HG02571 (cell line): Measurements from ENCODE around the gene MATK.
"Not testable (repeated sequence)": the region's sequence is repeated elsewhere in the genome, so short reads cannot be mapped to it uniquely, and the experiment has no call there.

Experiments used
- ATAC-seq: cut with Tn5 transposase; IDR thresholded peaks from one replicate; pipeline ENCODE4 v1.9.1; 2021; ENCODE audit warnings: mild to moderate bottlenecking, moderate library complexity; ENCODE audit not compliant: unreplicated experiment

The MATK gene

DNA sequence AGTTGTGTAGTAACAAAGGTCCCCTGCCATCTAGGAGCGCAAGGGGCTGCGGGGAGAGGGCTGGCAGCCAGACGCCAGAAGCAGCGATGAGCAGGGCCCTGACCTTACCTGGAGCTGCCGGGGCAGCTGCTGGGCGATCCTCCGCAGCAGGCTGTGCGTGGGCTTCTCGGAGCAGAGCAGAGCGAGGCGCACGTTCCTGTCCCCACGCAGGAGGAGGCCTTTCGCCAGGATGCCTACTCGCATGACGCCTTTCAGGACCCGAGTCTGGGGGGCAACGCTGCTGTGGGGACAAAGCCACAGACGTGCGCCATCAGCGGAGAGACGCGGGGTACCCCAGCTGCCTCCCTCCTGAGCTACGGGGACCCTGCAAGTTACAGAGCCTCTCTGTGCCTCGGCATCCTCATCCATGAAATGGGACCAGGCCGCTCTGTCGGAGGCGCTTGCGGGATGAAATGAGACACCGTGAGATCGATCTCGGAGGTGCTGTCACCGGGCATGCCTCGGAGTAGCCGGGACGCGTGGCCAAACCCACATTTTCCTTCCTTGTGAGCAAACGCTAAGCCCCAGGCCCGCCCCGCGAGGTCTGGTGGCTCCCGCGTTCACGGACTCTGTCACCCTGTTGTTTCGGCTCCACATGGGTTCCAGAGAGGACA, 30.5 kb upstream of the MATK start:
- ATAC-seq, result no peak

DNA sequence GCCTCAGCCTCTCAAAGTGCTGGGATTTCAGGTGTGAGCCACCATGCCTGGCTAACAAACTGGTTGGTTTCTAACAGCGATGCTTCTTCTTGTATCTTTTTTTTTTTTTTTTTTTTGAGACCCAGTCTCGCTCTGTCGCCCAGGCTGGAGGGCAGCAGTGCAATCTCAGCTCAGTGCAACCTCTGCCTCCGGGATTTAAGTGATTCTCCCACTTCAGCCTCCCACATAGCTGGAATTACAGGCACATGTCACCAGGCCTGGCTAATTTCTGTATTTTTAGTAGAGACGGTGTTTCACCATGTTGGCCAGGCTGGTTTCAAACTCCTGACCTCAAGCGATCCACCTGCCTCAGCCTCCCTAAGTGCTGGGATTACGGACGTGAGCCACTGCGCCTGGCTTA, 30.0 kb upstream of the MATK start:
- ATAC-seq, result not testable (repeated sequence)

DNA sequence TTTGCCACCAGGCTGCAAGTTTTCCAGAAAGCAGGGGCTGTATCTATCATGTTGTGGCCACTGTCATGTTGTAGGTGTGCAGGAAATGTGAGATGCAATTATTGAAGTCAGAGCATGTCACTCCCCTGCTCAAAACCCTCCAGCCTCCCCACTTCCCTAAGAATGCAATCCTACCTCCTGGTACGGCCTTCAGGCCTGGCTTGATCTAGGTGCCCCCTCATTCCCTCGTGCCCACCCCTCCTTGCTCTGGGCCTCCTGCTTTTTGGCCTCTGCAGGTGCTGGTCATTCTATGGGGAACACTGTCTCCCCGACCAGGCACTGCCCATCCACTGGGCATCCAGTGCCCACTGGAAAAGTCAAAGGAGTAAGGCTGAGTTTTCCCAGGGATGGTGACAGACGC, 28.5 kb upstream of the MATK start:
- ATAC-seq, result no peak

DNA sequence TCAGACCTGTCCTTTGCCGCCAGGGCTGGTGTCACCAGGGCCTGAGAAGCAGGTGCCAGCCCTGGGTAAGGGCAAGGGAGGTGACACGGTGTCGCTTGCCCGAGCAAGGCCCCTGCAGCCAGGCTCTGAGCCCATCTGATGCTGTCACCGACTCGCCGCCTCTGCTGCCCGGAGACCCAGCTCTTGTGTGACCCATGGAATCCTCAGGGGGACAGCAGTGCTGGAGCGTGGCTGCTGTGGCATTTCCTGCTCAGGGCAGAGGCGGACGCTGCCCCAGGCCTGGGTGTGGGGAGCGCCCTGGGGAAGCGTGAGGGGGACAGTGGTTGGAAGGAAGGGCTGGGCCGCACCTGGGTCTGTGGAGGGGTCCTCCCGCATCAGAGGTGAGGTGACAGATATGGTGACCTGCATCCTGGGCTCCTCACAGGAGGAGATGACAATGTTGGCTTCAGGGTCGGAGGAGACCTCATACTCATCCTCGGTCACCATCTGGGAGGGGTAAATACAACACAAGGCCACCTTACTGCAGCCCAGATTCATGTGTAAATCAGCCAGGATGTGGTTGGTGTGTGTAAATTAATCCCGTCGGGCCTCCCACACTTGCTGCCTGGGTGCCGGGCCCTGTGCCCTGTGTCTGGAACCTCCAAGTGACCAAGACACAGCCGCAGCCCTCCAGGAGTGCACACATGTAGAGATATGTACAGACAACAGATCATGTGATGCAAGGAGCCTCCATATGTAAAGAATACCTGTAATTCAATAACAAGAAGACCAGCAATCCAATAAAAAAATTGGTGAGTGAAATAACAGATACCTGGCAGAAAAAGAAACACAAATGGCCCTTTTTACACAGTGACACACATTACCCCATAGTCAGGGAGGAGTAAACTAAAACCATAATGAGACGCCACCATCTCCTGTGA, 27.6 kb upstream of the MATK start:
- ATAC-seq, result no peak

DNA sequence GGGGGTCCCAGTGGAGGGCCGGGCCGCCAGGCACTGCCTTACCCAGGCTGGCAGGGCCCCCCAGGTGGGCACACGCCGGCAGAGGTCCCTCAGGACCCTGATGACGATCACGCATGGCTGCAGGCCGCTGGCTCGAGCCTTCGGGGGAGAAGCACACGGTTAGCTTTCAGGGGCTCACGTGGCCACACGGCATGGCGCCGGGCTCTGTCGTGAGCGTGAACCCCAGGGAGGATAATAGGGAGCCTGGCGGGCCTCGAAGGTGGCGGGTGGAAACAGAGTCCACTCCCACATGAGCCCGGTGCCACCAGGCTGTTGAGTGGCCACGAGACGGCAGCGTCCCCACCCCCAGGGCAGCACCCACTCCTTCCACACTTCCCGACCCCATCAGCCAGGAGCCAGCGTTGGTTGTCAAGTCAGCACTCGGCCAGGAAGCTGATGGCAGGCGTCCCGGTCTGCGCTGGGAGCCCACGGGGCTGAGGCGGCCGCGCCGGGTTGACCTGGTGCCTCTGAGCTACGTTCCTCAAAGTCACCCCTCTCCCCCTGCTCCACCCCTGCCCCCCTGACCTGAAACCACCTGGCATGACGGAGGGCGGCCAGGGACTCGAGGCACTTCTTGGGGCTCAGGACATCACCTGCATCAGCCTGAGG, 24.7 kb upstream of the MATK start:
- ATAC-seq, result no peak

DNA sequence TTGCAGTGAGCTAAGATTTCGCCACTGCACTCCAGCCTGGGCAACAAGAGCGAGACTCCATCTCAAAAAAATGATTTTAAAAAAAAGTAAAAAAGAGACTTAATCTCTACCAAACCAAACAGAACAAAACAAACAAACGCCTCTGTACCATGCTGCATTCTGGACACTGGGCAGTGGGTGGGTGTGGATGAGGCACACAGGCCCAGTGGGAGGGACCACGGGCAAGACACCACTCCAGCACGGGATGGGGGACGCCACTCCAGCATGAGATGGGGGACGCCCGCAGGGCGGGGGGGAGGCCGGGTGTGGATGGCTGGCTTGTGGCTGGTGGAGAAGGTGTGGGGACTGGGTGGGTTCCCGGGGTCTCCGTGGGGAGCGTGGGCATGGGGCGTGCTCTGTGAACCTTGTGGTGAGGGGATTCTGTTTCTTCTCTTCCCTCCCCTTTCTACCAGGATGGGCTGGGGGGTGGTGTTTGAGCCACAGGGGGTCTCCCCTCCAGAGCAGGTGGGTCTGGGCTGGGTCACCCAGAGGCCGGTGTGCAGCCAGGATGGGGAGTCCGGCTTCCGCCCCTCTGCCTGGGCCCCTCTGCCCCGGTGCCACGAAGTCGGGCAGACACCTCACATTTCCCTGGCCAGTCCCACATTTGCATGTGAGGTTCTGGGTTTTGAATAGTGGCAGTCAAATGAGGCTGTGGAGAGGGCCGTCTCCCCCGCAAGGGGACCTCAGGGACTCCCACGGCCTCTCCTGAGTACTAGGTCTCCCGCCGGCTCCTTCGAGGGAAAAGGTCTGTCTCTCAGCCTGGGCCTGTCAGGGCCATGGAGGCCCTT, 23.9 kb upstream of the MATK start:
- no peak for ATAC-seq

DNA sequence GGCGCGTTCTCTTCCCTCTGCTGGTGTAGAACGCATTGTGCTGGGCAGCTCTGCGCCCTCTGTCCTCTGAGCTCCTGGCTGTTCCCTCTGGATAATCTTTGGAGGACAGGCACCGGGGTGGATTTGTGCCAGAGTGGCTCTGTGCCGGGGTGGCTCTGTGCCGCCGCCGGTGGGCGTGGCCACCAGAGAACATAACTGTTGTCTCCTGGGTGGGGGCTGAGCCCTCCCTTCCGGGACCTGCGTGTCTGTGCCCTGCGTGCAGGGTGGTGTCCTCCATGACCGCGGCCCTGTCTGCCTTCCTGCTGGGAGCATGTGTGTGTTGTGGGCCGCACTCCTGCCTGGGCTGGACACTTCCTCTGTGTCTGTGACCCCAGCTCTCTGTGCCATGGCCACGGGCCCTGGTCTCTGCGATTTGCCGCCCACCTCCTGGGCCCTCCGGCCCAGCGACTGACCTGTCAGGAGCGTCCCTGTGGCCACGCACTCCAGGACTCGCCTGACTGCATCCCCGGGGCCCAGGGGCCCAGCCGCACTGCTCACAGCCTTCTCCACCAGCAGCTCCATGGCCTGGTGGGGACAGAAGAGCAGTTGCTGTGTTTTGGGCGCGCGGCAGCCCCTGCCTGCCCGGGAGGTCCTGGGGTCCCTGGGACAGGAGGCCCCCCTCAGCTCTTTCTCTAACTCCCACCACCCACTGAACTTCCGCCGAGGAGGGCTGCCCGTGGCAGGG, 22.4 kb upstream of the MATK start:
- ATAC-seq, result no peak

DNA sequence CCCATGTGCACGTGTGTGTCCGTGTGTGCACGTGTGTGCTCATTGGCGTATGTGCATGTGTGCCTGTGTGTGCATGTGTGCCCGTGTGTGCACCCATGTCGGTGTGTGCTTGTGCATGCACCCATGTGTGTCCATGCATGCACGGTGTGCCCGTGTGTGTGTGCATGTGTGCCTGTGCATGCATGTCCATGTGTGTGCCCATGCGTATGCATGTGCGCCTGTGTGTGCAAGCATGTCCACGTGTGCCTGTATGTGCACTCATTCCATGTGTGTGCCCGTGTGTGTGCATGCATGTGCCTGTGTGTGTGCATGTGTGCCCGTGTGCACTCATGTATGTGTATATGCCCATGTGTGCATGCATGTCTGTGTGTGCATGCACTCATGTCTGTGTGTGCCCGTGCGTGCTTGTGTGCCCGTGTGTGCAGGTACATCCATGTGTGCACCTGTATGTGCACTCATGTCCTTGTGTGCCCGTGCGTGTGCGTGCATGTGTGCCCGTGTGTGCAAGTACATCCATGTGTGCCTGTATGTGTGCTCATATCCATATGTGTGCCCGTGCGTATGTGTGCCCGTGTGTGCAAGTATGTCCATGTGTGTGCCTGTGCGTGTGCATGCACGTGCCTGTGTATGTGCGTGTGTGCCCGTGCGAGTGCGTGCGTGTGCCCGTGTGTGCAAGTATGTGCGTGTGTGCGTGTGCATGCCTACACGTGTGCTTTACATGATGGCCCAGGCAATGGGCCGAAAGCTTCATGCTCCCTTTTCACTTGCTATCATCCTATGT, 21.6 kb upstream of the MATK start:
- ATAC-seq, result no peak

DNA sequence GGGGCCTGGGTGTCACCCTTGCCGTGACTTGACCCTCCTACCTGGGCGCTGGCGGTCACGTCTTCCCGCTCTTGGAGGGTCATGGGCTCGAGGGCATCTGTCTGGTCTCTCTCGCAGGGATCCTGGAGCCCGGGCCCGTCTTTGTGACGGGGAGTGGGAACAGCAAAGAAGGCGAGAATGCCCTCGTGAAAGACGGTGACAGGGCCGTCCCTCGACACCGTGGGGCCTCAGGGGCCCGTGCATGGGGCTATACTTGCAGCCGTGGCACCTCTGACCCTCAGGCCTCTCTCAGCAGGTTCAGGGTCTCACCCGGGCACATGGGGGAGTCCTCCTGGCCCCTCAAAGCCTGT, 20.9 kb upstream of the MATK start:
- no peak for ATAC-seq

DNA sequence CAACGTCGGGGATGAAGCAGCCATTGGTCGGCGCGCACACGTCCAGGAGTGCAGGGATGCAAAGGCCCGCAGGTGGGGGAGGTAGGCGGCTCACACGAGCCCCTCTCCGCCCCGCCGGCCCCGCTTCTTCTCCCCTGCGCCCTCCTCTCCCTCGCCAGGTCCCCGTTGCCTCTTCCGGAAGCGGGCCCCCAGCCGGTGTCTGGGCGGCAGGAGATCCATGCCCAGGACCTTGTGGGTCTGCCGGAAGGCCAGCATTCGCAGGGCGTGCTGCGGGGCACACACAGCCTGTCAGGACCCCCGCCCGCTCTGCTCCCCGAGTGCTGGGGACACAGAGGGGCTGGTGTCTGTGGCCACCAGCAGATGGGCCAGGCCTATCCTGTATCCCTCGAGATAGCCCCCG, 19.7 kb upstream of the MATK start:
- ATAC-seq, result no peak

DNA sequence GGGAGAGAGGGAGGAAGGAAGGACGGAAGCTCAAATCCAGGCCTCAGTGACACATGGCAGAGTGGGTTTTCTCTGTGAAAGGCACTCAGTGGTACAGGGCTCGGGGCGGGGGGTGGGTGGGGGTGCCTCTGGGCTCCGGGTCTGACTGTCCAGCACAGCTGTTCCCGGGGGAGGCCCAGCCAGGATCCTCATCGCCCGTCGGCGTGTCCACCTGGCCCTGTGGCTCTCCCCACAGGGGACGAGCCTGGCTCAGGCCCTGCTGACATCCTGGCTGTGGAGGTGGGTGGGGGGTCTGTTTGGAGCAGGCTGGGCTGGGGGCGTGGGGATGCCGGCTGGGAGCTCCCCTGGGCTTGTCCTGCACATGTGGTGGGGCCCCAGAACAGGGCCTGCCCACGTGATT, 18.2 kb upstream of the MATK start:
- ATAC-seq, result no peak

DNA sequence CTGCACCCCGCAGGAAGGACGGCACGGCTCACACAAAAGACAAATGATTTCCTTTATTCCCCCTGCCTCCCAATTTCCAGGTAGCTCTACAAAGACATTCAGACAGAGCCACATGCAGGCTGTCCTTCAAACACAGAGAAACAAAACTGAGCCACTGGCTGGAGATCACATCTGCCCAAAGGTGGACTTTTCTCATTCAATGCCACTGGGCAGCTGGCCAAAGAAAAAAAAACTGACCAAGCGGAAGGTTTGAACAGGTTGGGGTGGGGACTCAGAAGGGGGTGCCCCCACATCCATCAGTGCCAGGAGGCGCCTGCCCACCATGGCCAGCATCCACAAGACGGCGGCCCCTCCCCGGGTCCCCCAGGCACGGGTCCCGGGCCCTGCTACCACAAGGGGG, 17.8 kb upstream of the MATK start:
- no peak for ATAC-seq

DNA sequence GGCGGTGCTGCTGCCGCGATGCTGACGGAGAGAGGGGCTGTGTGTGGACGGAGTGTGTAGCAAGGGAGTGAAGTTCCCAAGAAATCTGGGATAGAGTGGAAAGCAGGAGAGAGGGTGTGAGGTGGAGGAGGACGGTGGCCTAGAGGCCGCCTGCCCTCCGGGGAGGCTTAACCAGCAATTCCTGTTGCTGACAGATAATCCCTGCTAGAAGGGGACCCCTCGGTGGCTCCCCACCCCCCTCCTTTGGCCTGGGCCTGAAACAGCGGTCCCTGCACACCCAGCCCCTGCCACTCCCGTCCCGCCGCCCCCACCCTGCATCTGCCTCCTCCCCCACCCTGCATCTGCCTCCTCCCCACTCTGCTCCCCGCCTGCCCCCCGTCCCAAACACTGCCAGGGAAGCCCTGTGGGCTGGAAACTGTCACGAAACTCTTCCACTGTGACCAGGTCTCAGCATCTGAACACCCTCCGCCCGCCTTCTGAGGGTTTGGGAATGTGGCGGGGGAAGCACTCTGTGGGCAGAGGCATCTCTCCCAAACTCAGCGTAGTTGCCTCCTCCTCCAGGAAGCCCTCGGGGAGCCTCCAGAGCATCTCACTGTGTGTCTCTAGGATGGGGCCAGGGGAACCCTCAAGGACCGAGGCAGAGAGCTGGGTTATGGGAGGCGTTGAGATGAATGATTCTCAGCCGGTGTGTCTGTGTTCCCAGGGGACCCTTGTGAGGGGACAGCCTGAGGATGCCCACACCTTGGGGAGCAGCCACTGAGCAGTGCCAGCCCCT, 17.1 kb upstream of the MATK start:
- no peak for ATAC-seq

DNA sequence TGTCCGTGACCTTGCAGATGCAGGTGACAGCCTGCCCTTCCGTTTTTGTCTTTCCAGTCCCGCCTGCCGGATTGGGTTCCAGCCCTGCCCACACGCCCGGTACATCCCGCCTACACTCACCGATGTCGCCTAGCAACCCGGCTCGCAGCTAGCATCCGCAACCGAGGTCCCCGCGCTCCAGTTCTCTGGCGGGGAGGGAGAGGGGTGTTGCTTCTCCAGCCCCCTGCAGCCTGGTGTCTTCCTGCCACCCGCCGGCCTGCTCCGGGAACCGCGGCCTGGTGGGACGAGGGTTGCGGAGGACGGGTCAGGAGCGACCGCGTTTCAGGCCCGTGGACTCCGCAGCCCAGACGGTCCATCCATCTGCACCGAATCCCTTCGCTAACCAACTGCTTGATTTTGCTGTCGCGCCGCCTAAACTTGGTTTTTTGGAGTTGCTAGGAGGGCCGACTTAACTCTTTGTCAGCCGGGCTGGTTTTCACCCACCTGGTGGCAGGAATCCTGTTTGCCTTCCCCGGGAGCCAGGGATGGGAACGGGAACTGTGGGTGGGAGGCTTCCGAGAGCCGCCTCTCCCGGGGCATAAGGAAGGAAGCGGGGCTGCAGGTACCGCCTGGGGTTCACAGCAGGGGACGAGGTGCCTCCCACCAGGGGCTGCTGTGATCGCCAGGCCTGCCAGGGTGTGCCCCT, 15.4 kb upstream of the MATK start:
- ATAC-seq, result no peak

DNA sequence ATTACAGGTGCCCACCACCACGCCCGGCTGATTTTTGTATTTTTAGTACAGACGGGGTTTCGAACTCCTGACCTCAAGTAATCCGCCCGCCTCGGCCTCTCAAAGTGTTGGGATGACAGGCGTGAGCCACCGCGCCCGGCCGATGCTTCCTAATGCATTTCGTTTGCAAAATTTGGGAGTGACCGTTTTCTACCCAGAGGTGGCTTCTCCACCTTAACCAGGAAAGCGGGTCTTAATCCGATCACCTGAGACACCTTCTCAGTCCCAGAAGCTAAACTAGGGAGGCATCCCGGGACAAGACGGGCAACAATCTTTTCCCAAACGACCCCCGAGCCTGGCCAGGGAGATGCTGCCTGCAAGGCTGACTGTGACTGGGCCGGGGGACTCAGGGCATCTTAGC, 14.8 kb upstream of the MATK start:
- ATAC-seq, result no peak

DNA sequence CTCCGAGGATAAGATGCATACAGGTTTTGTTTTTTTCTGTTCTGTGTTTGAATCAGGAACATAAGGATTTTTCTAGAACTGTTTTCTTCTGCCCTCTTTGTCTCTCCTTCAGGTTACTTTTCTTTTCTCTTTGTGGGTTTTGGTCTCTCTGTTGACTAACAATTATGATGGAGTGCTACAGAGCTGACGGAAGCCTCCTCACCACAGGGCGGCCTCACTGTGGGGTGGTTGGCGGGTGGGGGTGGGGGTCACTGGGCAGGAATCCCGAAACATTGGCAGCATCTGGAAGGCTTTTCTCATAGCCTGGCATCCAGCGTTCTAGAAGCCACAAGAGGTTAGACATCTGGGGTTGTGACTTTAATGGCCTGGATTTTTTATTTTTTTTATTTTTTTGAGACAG, 12.0 kb upstream of the MATK start:
- ATAC-seq, result no peak

DNA sequence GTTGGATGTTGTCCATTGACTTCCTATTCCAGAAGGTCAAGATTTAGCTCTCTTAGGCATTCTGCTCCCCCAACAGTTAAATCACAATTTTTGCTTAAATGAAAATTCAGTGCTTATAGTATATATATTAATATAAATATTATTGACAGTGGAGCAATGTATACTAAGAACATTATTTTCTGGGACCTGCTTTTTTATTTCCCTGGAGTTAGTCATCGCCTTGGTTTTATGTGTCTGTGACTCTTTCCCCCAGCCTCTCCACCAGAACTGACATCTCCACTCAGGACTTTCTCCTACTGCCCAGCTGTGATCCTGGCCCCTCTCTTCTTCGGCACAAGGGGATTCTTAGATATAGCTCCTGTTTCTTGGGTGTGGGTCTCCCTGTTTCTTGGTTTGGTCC, 10.2 kb upstream of the MATK start:
- no peak for ATAC-seq

DNA sequence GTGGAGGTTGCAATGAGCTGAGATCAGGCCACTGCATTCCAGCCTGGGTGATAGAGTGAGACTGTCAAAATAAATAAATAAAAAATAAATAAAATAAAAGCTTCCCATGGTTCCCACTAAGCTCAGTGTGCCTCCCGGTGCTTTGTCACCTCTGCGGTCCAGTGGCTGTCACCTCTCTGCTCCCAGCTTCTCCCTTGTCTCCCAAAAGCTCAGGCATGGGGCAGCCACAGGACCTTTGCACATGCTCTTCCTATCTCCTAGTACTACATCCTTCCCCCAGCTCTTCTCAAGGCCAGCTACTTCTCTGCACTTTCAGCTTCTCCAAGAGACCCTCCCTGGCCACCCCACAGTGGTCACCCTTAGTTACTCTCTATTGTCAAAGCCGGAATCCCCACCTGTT, 7.6 kb upstream of the MATK start:
- no peak for ATAC-seq

DNA sequence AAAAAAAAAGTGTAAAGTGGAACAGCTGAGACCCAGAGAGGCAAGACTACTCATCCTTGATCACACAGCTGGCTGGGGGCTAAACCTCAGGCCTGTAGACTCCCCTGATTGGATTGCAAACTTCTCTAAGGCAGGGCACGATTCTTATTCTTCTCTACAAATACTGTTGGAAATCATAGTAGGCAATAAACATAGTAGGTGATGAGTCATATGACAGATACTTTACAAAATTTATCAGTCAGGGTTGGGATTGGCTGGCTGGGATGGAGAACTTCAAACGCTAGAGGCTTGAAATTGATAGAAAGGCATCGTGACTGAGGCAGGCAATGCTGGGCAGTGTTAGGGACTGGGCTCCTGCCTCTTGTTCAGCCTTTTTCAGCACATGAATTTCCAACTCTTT, 5.9 kb upstream of the MATK start:
- ATAC-seq, result no peak
